KMS-11 (cell line): ENCODE measurements around the gene PDE11A.
"Not testable (repeated sequence)": the region's sequence is repeated elsewhere in the genome, so short reads cannot be mapped to it uniquely, and the experiment has no call there.

Experiments used
- H2AFZ ChIP-seq: fragments of 200-600 bp; sonication (generic); 2 replicates; pipeline ENCODE4 v1.6.1; 2016; ENCODE audit warnings: antibody characterized with exemption, mixed run types, low read depth
- H3K27ac ChIP-seq: fragments of 200-600 bp; sonication (generic); 2 replicates; pipeline ENCODE4 v1.6.1; 2016; ENCODE audit warnings: mild to moderate bottlenecking, mixed run types
- H3K27me3 ChIP-seq: fragments of 200-600 bp; sonication (generic); 2 replicates; pipeline ENCODE4 v1.6.1; 2017; ENCODE audit warnings: mild to moderate bottlenecking, low read depth, mixed run types, moderate library complexity; ENCODE audit not compliant: insufficient read depth
- H3K36me3 ChIP-seq: fragments of 200-600 bp; sonication (generic); 2 replicates; pipeline ENCODE4 v1.6.1; 2017; ENCODE audit warnings: mild to moderate bottlenecking, mixed run types; ENCODE audit not compliant: insufficient read depth
- H3K4me1 ChIP-seq: fragments of 200-600 bp; sonication (generic); 2 replicates; pipeline ENCODE4 v1.6.1; 2016; ENCODE audit warnings: mild to moderate bottlenecking, low read depth, mixed run types; ENCODE audit not compliant: poor library complexity, severe bottlenecking
- H3K4me2 ChIP-seq: fragments of 200-600 bp; sonication (generic); 2 replicates; pipeline ENCODE4 v1.7.0; 2016; ENCODE audit warnings: mild to moderate bottlenecking, mixed run types
- H3K4me3 ChIP-seq: fragments of 200-600 bp; sonication (generic); IDR thresholded peaks from 2 replicates; pipeline ENCODE4 v1.6.1; 2017; ENCODE audit warnings: low read depth, low read length, mixed read lengths; ENCODE audit not compliant: insufficient read depth
- H3K79me2 ChIP-seq: fragments of 200-600 bp; sonication (generic); 2 replicates; pipeline ENCODE4 v1.6.1; 2016; ENCODE audit warnings: low read depth, mixed run types; ENCODE audit not compliant: insufficient read depth
- H3K9ac ChIP-seq: fragments of 200-600 bp; sonication (generic); 2 replicates; pipeline ENCODE4 v1.6.1; 2016; ENCODE audit warnings: mild to moderate bottlenecking, mixed run types
- H4K20me1 ChIP-seq: fragments of 200-600 bp; sonication (generic); 2 replicates; pipeline ENCODE4 v1.6.1; 2016; ENCODE audit warnings: mild to moderate bottlenecking, mixed run types; ENCODE audit not compliant: insufficient read depth
- CTCF ChIP-seq: fragments of 200-600 bp; sonication (generic); conservative IDR thresholded peaks from 2 replicates; pipeline ENCODE4 v1.6.1; 2017; ENCODE audit warnings: low read depth, mild to moderate bottlenecking, antibody characterized with exemption, low read length, moderate library complexity, mixed read lengths

PDE11A gene

DNA sequence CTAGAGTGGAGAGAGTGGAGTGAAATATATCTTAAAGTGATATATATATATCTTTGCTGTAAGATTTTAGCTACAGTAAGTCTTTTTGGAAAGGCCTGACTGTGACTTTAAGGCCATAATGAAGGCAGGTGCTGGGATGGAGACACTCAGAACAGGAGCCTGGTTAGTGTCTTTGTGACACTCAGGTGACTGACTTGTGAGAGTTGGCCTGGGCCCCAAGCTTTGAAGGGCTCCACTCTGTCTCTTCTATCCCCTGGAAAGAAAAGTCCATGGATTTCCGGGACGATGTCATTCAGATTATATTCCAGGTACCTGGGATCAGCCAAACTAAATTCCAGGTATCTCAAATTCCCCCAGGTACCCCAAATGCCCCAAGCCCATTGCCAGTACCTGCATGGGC lies 276.6 kb downstream of the PDE11A start:
- Histone ChIP-seq H3K9ac (no peak overlapping the region), H2AFZ (no peak overlapping the region), H3K36me3 (no peaks in the 10 kb centered on the region), H3K4me1 (no peaks in the 10 kb centered on the region), H3K4me3 (no peak overlapping the region), H3K4me2 (no peak overlapping the region), H3K27me3 (no peaks in the 10 kb centered on the region), H4K20me1 (no peaks in the 10 kb centered on the region), H3K79me2 (no peaks in the 10 kb centered on the region), H3K27ac (no peak overlapping the region)
- no peak for TF ChIP-seq CTCF

- H2AFZ ChIP-seq, H3K79me2 ChIP-seq, H3K36me3 ChIP-seq, H4K20me1 ChIP-seq, H3K27me3 ChIP-seq, H3K27ac ChIP-seq, H3K4me3 ChIP-seq, H3K9ac ChIP-seq: not testable (repeated sequence)
- H3K4me2 ChIP-seq = peak overlapping the region; percentile 85; the same call in 1 of the 2 replicates
- peaks cover 34% of the 10 kb centered on the region for H3K4me1 ChIP-seq
Measured at GRCh38 chr2:177785143-177785542, 287.4 kb downstream of the PDE11A start.

GRCh38 chr2:177784745-177785067 lies 287.9 kb downstream of the PDE11A start:
- TF ChIP-seq CTCF = no peak

GRCh38 chr2:177783835-177784744 lies 288.5 kb downstream of the PDE11A start:
- Histone ChIP-seq H4K20me1 (no peaks in the 10 kb centered on the region), H3K9ac (no peak overlapping the region), H3K36me3 (no peaks in the 10 kb centered on the region), H3K79me2 (no peaks in the 10 kb centered on the region), H3K4me3 (no peak overlapping the region), H3K4me2 (peak overlapping the region; percentile 85), H2AFZ (peak overlapping the region; percentile 23; the same call in 1 of the 2 replicates), H3K27ac (no peak overlapping the region), H3K27me3 (no peaks in the 10 kb centered on the region), H3K4me1 (peaks cover 35% of the 10 kb centered on the region)
- no peak for TF ChIP-seq CTCF

More at GRCh38 chr2:177784745-177785067, 287.9 kb downstream of the PDE11A start:
- no peak overlapping the region for H3K4me3 ChIP-seq
- peak overlapping the region; percentile 85 for H3K4me2 ChIP-seq
- no peaks in the 10 kb centered on the region for H3K79me2 ChIP-seq
- H3K4me1 ChIP-seq = peaks cover 35% of the 10 kb centered on the region
- no peak overlapping the region for H3K9ac ChIP-seq
- H4K20me1 ChIP-seq = no peaks in the 10 kb centered on the region
- no peak overlapping the region for H3K27ac ChIP-seq
- no peaks in the 10 kb centered on the region for H3K27me3 ChIP-seq
- peak overlapping the region; percentile 23; the same call in 1 of the 2 replicates for H2AFZ ChIP-seq
- no peaks in the 10 kb centered on the region for H3K36me3 ChIP-seq

DNA sequence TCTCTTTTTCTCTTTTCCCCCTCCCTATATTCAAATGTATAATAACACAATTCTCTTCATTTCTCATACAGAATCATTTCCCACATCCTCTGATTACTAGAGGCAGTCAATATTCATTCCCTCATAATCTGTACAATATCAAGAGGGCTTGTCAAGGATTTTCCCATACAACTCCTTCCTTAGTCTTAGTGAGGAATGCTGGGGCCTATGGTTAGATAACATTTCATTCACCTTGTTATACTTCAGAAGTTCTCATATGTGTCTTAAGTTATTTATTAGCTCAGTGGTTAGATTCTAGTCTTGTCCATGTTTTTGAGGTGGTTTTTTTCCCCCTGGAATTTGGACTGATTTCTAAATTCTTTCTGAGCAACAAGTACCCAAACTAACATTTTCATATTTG lies 289.5 kb downstream of the PDE11A start:
- Histone ChIP-seq H3K79me2 (no peaks in the 10 kb centered on the region), H3K4me3 (no peak overlapping the region), H3K36me3 (no peaks in the 10 kb centered on the region), H3K27ac (no peak overlapping the region), H3K4me1 (peaks cover 35% of the 10 kb centered on the region), H3K27me3 (no peaks in the 10 kb centered on the region), H3K9ac (no peak overlapping the region), H2AFZ (no peak overlapping the region), H3K4me2 (no peak overlapping the region), H4K20me1 (no peaks in the 10 kb centered on the region)
- no peak for TF ChIP-seq CTCF
